GM19395 (cell line): Measurements from ENCODE around the gene UCK2.

Experiments used
- ATAC-seq: cut with Tn5 transposase; IDR thresholded peaks from one replicate; pipeline ENCODE4 v1.9.1; 2021; ENCODE audit warnings: mild to moderate bottlenecking, moderate library complexity; ENCODE audit not compliant: unreplicated experiment

The UCK2 gene

DNA sequence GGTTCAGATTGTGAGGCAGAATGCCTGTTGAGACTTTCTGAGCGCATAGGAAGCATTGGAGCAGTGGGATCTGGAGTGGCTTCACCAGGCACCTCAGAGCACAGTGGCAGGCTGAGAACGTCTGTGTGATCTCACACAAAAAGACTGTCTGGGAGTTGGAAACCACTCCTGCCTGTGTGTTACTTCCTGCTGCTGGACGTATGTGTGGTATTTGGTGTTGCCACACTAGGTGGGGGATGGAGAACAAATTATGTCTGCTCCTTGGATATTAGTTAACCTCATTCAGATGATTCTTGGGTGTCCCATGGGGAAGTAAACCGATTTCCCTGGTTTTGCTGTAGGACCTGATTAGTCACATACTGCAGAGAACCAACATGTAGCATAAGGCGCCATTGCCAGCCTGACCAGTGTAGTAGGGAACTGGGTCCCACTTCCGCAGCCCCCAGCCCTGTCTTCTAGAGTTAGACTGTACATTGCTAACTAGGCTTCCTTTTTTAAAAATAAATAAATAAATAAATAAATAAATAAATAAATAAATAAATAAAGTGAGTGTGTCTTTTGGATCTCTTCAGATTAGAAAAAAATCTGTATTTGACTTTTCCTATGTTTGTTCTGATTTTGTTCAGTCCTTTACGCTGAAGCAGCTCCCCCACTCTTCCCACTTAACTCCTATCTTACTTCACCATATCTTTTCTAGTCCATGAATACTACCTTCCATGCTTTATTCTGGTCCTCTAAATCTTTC is 26.9 kb downstream of the UCK2 start:
- peak; percentile 41 for ATAC-seq

DNA sequence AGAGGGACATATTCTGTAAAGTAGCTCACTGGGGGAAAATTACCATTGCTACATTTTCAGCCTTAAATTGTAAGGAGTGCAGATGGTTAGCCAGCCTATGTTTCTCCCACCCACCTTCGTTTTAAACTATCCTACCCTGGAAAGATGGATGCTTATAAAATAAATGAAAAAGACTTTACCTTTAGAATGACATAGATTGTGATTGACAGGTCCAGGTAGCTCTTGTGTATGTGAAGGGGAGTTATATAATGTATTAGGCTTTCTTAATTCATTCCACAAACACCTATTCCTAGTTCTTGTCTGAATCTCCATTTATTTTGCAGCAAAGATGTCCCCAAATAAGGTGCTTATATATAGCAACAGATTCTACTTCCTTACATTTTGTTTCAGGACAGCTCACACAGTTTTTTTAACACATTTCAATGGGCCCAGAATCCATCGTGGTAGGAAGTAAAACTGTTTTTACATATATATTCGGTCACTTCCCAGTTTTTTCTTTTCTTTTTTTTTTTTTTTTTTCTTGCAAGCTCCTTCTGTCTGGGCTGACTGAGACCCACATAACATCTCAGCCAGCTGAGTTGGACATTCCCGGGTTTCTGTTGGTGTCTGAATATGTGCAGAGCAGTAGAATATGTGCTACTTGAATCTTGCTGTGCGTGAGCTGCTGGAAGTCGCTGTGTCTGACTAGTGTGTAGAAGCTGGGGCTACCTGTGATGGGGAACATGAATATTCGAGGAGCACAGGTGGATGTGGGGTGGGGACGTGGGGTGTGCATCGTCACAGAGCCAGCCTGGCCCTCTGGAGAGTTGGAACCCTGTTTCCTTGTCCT is 27.8 kb downstream of the UCK2 start:
- no peak for ATAC-seq

DNA sequence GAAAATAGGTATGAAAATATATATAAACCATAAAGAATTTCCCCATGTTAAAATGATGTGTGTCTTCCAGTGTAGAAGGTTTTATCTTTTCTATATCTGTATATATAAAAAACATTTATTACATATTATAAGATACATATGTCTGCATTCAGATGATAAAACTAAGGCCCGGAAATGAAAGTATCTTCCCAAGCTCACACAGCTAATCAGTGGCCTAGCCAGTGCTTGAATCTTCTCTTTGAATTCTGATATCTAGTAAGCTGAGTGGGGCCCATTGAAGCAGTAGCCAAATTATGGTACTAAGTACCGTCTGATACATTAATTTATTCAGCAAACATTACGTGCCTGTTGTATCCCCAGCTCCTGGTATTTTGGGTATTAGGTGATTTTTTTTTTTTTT is 28.6 kb downstream of the UCK2 start:
- no peak for ATAC-seq

DNA sequence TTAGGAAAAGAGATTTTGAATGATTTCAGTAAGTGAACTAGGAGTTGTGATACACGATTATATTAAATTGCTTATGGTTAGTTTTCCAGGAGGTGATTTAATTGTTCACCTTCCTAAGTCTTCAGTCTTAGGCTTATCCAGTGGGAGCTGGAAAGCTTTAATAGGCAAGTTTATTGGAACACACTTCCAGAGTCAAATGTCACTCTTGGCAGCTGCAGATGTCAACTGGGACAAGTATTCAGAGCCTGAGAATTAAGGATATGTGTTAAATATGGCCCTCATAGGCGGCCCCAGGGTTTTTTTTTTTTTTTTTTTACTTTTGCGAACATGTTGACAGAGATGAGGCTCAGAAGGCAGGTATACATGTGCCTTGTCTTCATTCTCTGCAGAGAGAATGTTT is 29.2 kb downstream of the UCK2 start:
- no peak for ATAC-seq

DNA sequence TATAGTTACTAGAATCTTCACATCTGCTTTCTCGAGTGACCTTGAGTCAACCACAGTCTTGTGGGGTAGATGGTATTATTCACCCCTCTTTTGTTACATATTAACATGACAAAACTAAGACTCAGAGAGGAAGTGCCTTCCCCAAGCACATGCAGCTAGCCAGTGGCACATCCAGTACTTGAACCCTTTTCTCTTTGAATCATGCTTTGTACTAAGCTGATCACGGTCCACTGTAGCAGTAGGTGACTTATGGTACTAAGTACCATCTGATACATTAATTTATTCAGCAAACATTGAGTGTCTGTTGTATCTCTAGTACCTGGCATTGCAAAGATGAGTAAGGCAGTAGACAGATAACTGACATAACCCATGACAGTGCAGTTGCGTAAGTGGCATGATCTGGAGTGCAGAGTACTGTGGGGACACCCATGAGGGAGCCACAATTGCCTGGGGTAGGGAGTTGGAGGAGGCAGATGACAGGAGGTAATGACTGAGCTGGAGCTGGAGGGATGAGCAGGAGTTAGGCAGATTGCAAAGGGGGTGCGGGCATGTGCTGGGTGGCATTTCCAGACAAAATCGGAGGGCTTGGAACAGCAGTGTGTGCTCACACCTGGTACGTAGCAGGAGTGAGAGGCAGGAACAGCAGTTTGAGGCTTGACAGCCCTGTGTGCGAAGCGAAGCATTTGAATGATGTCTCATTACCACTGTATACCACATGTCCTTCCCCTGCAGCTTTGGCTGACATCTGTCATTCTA is 29.8 kb downstream of the UCK2 start:
- peak; percentile 90 for ATAC-seq

DNA sequence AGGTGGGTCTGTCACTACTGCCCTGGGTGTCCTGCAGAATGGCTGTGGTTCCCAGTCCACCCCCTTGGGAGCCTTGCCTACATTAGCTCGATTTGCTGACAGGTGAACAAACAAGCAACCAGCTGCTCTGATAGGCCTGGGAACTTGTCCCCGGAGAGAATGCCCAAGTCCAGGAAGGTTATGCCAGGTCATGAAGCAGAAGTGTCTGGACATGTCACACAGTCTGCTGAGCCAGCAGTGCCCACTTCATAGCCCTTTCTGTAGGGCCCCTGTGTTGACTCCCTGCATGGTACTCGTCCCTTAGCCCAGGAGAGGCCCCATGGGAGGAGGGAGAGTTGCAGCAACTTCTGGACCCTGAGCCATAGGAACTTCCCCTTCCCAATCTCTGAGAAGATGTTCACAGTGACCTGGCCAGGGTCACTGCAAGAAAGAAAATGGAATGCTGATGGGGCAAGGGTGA is 31.0 kb downstream of the UCK2 start:
- no peak for ATAC-seq

DNA sequence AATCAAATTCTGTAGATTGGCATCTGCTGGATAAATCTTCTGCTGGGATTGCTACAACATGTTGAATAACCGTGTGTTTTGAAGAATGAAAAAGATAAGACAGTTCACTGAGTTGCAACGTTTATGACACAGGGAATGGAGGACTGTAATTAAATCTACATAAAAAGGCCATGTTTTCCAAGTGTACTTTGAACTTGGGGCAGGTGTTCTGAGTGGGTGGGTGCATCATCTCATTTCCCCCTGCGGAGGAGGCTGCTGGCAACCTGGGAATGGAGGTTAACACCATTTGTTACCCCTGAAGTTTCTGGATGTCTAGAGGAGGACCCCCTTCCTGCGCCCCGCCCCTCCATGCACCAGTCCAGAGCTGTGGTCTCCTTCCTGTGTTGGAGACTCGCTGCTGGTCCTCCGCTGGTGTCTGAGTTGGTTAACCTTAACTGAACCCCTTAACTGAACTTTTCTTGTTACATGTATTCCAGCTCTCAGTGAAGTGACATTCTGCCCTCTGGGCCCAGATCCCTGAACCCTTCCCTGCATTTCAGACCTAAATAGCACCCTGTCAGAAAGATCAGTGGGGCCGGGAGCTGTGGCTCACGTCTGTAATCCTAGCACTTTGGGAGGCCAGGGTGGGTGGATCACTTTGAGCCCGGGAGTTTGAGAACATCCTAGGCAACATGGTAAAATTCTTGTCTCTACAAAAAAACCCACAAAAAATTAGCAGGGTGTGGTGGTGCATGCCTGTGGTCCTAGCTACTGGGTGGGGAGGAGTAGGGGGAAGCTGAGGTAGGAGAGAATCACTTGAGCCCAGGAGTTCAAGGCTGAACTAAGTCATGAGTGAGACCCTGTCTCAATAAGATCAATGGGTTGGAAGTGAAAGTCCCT is 31.8 kb downstream of the UCK2 start:
- ATAC-seq, result no peak

DNA sequence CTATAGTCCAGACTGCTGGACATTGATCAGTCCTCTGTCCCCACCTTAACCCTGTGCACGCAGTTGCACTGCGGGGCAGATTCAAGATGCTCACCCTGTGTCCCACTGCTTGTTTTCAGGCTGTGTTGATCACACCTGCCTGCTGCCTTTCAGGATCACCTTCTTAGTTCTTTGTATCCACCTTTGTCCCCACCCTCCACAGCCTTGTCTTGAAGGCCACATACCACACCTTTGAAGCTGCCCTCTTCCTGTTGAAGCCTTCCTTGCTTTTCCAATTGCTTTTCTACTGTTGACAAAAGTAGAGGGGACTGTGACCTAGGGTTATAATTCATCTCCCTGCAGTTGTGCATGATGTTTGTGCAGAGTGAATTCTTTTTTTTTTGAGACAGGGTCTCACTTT is 32.7 kb downstream of the UCK2 start:
- no peak for ATAC-seq

DNA sequence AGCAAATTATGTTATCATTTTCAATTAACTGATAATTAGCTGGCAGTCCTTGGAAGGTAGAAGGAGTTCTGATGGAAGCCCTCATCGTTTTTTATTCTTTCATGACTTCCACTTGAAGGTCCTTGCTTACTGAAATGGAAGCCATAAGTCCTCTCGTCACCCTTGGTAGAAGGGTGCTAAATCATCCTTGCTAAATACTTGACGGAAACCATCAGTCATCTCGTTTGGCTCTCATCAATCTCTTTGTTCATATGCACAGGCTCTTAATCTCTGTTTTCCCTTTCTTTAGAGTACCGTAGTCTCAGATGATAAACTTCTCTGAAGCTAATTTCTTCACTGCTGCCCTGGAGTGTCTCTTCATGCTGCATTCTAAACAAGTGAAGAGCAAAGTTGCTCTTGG is 34.5 kb downstream of the UCK2 start:
- no peak for ATAC-seq

DNA sequence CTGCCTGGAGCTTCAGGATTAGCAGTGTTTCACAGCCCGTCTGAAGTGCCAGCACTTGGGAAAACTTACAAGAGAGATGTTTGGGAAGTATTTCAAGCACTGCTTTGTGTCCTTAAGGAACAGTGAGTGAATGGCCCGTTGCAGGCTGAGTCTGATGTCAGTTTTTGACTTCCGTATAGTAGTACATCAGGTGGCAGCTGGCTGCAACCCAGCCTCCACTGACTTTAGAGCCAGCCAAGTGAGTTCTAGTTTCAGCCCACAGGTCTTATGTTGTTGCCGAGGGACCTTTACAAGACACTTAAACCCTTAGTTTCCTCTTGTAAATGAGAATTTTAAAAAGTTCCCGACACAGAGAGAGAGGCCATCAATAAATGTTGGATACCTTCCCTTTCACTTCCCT is 35.0 kb downstream of the UCK2 start:
- ATAC-seq, result peak; percentile 79

DNA sequence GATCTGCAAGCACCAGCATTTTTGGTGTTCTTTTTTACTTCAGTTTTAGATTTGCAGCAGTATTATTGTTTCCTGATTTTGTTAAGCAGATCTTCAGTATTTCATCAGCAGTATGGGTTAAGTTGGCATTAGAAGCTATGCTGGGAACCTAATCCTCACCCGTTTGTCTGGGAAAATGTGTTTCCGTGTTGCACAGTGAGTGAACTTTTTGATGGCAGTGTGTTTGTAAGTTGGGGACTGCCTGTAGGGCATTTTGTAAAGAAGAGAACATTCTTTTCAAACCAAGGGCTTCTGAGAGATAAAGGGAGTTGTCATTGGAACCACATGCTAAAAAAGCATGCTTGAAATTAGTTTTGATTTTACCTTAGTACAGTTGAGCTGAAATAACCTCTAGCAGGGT is 35.9 kb downstream of the UCK2 start:
- ATAC-seq, result no peak

DNA sequence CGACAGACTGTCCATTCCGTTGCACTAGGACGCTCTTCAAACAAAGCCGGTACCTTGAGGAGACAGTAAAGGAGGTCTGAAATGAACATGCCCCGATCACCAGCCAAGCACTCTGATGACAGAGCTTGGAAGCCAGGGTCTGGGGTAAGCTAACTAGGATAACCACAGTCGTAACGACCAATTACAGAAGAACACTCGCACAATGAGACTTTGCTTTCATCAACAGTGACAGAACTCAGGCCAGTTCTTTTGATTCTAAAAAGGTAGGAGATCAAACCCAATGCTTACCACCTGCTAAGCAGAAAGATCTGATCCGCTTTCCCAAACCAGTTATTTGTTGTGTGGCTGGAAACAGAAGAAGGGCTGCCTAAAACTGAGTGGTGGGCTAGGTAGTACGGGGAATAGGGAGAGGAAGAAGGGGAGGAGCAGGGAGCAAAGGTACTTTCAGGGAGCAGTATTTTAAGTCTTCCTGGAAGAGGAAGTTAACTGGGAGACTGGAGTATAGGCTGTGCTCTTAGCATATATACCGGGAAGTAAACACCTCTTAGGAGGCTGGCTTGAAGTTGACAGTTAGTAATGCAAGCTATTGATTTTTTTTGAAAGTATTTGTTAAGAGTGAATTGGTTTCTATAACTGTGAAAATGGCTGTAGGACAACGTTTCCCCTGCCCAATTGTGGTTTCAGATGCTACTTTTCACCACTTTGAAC is 38.4 kb downstream of the UCK2 start:
- ATAC-seq, result no peak

DNA sequence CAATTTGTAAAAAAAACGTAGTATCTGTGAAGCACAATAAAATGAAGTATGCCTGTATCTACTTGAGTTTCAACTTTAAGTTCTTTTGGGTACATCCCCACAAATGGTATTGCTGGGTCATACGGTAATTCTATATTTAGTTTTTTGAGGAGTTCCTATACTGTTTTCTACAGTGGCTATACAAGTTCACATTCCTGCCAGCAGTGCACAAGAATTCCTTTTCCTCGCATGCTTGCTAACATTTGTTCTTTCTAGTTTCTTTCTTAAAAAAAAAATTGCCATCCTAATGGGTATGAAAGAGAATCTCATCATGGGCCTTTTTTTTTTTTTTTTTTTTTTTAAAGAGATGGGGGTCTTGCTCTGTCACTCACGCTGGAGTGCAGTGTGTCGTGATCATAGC is 41.9 kb downstream of the UCK2 start:
- no peak for ATAC-seq

DNA sequence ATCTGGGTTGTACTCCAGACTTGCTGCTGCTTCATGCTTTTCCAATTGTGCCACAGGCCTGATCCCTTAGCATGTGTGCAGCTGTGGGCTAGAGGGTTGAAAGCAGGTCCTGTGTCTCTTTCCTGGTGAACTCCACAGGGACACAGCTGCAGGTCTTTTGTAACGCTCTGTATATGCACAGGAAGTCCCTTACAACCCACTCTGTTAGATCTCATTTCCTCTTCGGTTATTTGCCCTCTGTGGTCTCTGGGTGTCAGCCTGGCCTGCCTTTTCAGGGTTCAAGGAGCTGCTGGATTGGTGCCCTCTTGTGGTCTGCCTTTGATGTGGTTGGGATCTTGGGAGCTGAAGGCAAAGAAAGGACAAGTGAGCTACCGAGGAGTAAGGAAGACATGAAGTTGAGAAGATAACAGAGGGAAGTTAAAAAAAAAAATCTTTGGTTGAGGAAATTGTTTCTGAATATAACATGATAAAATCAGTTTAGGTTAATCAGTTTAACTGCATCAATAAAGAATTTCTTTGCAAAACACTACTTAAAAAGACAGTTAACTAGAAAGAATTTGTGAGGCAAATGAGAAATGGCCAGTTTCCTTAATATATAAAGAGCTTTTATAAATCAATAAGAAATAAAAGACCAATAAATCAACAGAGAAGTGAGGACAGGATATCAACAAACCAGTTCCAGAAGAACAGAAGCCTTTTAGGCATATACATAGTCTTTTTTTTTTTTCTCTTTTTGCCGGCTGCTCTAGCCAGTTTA is 44.1 kb downstream of the UCK2 start:
- ATAC-seq, result peak; percentile 81

DNA sequence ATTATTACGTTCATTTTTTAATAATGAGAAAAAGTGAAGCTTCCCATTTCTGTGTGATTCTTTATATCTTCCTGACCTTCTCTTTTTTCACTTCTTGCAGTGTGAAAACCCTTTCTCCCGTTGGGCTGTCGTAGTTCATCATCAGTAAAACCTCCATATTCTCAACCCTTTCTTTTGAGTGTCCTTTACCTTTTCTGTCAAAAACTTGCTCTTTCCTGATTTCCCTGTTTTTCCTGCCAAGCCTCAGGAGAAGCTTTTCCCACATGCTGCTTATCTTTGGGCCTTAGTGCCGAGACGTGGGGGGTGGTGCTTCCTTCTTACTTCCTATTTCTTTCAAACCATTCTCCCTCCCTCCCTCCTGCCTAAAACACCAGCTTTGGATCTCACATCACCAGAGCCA is 46.1 kb downstream of the UCK2 start:
- ATAC-seq, result no peak

DNA sequence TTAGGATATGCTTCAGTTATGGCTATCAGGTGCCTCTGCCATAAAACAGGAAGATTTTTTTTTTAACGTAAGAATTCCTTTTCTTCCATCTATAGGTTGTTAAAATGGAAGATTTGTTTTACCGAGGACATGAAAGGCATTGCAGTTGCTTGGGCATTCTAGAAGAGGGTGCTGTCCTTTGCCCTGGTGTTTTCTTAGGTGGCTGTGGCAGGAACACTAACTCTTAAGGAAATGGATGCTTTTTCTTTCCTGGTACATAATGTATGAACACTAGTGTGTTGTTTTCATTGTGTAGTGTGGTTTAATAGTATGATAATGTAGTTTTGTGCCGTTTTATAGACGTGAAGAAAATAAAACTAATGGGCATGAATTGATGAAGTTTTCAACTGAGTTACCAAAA is 47.2 kb downstream of the UCK2 start:
- no peak for ATAC-seq

DNA sequence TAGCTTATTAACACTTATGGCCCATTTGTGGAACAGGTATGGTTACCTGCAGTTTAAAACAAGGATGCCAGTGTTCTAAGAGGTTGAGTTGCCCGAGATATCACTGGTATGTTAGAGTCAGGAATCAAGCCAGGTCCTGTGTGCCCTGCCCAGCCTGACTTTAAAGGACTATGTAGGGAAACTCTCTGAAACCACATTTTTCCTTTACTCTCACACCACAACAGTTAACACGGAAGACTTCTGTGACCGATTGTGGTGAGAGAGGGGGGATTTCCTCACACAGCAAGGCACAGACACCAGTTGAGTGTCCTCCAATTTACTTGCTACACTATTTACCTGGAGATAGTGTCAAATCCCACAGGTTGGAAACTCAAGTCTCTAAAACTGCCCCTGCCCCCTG is 47.8 kb downstream of the UCK2 start:
- ATAC-seq, result peak; percentile 48

DNA sequence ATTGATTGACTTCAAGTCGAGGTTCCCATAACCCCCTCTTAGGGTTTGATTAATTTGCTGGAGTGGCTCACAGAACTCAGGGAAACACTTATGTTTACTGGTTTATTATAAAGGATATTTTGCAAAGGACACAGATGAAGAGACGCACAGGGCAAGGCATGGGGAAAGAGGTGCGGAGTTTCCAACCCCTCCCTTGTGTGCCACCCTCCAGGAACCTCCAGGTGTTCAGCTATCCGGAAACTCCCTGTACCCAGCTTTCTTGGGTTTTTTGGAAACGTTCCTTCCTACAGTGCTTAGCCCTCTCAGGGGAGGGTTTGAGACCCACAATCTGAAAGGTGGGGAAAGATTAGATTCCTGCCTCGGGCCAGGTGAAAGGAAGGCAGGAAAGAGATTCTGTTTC is 48.2 kb downstream of the UCK2 start:
- ATAC-seq, result no peak

DNA sequence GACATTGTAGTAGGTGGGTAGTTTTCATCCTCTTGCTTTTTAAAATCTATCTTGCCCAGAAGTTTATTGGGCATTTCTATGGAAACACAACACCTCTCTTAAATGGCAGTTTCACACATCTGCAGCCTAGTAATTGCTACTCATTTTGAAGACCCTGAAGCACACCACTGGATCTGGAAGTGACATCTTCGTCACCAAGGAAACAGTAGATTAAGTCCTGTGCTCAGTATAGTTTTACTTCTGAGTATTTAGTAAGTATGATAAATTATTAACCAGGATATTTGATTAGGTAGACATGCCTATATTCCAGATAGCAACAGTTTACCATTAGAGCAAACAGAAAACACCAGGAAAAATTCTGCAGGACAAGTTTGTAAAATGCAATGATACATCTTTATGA is 48.7 kb downstream of the UCK2 start:
- ATAC-seq, result peak; percentile 34
